Muscle of leg (tissue), 11 donors: ENCODE data around the gene HAGHL. TPM values are rescaled to one million over a fixed set of nuclear protein-coding genes. Genes with fewer than 3 reads are reported as not detected.
A peak's percentile ranks its signal among the peaks of the same experiment; 100 is the strongest.

ENCODE experiments used
- DNase-seq: peaks from one replicate; pipeline ENCODE4 v3.0.0; 2013
- H3K27ac ChIP-seq: one replicate; pipeline ENCODE4 v1.5.1; 2013; ENCODE audit warnings: mild to moderate bottlenecking, low read length, control low read depth
- H3K27me3 ChIP-seq: one replicate; pipeline ENCODE4 v1.6.1; 2013; ENCODE audit warnings: low read length; ENCODE audit not compliant: control insufficient read depth, insufficient read depth
- H3K36me3 ChIP-seq: one replicate; pipeline ENCODE4 v1.6.1; 2013; ENCODE audit warnings: low read length; ENCODE audit not compliant: control insufficient read depth, insufficient read depth
- H3K4me1 ChIP-seq: one replicate; pipeline ENCODE4 v1.6.1; 2013; ENCODE audit warnings: low read length; ENCODE audit not compliant: control insufficient read depth, insufficient read depth
- H3K4me3 ChIP-seq: one replicate; pipeline ENCODE4 v1.5.1; 2013; ENCODE audit warnings: low read length, control low read depth
- H3K9me3 ChIP-seq: replicated peaks from 2 replicates; pipeline ENCODE4 v1.6.1; 2013; ENCODE audit warnings: low read depth, low read length; ENCODE audit not compliant: control insufficient read depth
- WGBS: methylation state at CpG from one replicate; pipeline ENCODE4 v1.1.5; 2013; ENCODE audit warnings: missing lambda C conversion rate; ENCODE audit not compliant: insufficient coverage; 5-methylcytosine and 5-hydroxymethylcytosine counted together
- polyA plus RNA-seq, 8 donors: library from polyadenylated mRNA; unstranded; fragments of 120-200 nt; gene quantifications; one replicate each; pipeline versions ENCODE4 v1.2.1 to v1.2.3, GENCODE V29; 2013; ENCODE audit warnings: inconsistent platforms in 1 of 8, low replicate concordance in 1 of 8; ENCODE audit not compliant: insufficient read length in 8 of 8, insufficient read depth in 1 of 8
- total RNA-seq: library from RNA; stranded (reverse); fragments of 120-200 nt; gene quantifications from one replicate; pipeline ENCODE4 v1.2.4, GENCODE V29; 2013

HAGHL gene
- total and polyA plus RNA-seq, 9 donors = 1.7 to 4.7 (median 2.8) TPM

GRCh38 chr16:681746-682427 is 45.0 kb upstream of the HAGHL start:
- DNase-seq = no peak
- Histone ChIP-seq H3K27me3 (peaks cover 13% of the 10 kb centered on the region), H3K27ac (no peak overlapping the region), H3K4me3 (no peak overlapping the region), H3K9me3 (no peaks in the 10 kb centered on the region), H3K36me3 (peaks cover 43% of the 10 kb centered on the region), H3K4me1 (peaks cover 44% of the 10 kb centered on the region)
- WGBS = 84% methylated on average over 19 of the region's 28 CpGs

- Histone ChIP-seq H3K36me3 (peaks cover 50% of the 10 kb centered on the region), H3K27me3 (peaks cover 5% of the 10 kb centered on the region), H3K4me3 (no peak overlapping the region), H3K9me3 (no peaks in the 10 kb centered on the region), H3K27ac (no peak overlapping the region), H3K4me1 (peaks cover 44% of the 10 kb centered on the region)
- WGBS = 80% methylated on average over 35 of the region's 36 CpGs
- DNase-seq = no peak
These were observed 44.2 kb upstream of the HAGHL start for GRCh38 chr16:682493-683395.

- Histone ChIP-seq H3K27me3 (no peaks in the 10 kb centered on the region), H3K9me3 (no peaks in the 10 kb centered on the region), H3K27ac (no peak overlapping the region), H3K36me3 (peaks cover 50% of the 10 kb centered on the region), H3K4me1 (peaks cover 44% of the 10 kb centered on the region), H3K4me3 (peak overlapping the region; percentile 61)
- 4% methylated on average over 45 of the region's 57 CpGs for WGBS
- no peak for DNase-seq
These were observed 43.4 kb upstream of the HAGHL start for GRCh38 chr16:683396-684070.

- Histone ChIP-seq H3K4me3 (peak within 1 kb of the TSS; percentile 61), H3K27me3 (no peaks in the 10 kb centered on the region), H3K36me3 (peaks cover 50% of the 10 kb centered on the region), H3K27ac (peak within 1 kb of the TSS; percentile 42), H3K4me1 (peaks cover 42% of the 10 kb centered on the region), H3K9me3 (no peaks in the 10 kb centered on the region)
- peak; percentile 98 for DNase-seq
- WGBS = 3% methylated on average over 91 of the region's 91 CpGs
These were observed 42.7 kb upstream of the HAGHL start, which contains the start of gene JMJD8 for GRCh38 chr16:684071-684794. Gene JMJD8, minus strand, starts transcription at chr16:684334. Its CDS starts 15 bp downstream, at chr16:684319.

GRCh38 chr16:684961-685696 is 41.8 kb upstream of the HAGHL start:
- Histone ChIP-seq H3K27ac (no peak overlapping the region), H3K36me3 (peaks cover 50% of the 10 kb centered on the region), H3K4me3 (peak overlapping the region; percentile 61), H3K9me3 (no peaks in the 10 kb centered on the region), H3K27me3 (no peaks in the 10 kb centered on the region), H3K4me1 (peaks cover 45% of the 10 kb centered on the region)
- 88% methylated on average over 61 of the region's 61 CpGs for WGBS
- peak; percentile 41 for DNase-seq

- no peak overlapping the region for H3K27ac ChIP-seq
- H3K4me1 ChIP-seq = peaks cover 48% of the 10 kb centered on the region
- H3K36me3 ChIP-seq = peaks cover 50% of the 10 kb centered on the region
- H3K9me3 ChIP-seq = no peaks in the 10 kb centered on the region
- no peak for DNase-seq
- H3K27me3 ChIP-seq = peaks cover 3% of the 10 kb centered on the region
- 72% methylated on average over 9 of the region's 10 CpGs for WGBS
- H3K4me3 ChIP-seq = no peak overlapping the region
These were observed 40.9 kb upstream of the HAGHL start for GRCh38 chr16:685967-686366.

GRCh38 chr16:686459-687260 is 40.2 kb upstream of the HAGHL start:
- H3K9me3 ChIP-seq = no peaks in the 10 kb centered on the region
- DNase-seq = no peak
- WGBS = 92% methylated on average over 51 of the region's 51 CpGs
- peaks cover 41% of the 10 kb centered on the region for H3K4me1 ChIP-seq
- H3K36me3 ChIP-seq = peaks cover 45% of the 10 kb centered on the region
- peaks cover 9% of the 10 kb centered on the region for H3K27me3 ChIP-seq
- H3K27ac ChIP-seq = no peak overlapping the region
- no peak overlapping the region for H3K4me3 ChIP-seq

- 92% methylated on average over 18 of the region's 19 CpGs for WGBS
These were observed 39.4 kb upstream of the HAGHL start for GRCh38 chr16:687499-687898.

More at GRCh38 chr16:687499-687898, 39.4 kb upstream of the HAGHL start:
- peaks cover 17% of the 10 kb centered on the region for H3K27me3 ChIP-seq
- no peaks in the 10 kb centered on the region for H3K9me3 ChIP-seq
- H3K4me1 ChIP-seq = peaks cover 37% of the 10 kb centered on the region
- H3K36me3 ChIP-seq = peaks cover 36% of the 10 kb centered on the region
- no peak for DNase-seq
- no peak overlapping the region for H3K27ac ChIP-seq
- no peak overlapping the region for H3K4me3 ChIP-seq
